HepG2 (cell line): ENCODE measurements around the gene SMURF1. TPM values are rescaled to one million over a fixed set of nuclear protein-coding genes. Genes with fewer than 3 reads are reported as not detected.

Source experiments
- AKAP8 ChIP-seq: sonication (generic); formaldehyde crosslinking; IDR thresholded peaks from 2 replicates; pipeline ENCODE4 v1.5.1; 2020; ENCODE audit warnings: mild to moderate bottlenecking, missing genetic modification reagents
- ATF6 ChIP-seq: sonication (generic); formaldehyde crosslinking; conservative IDR thresholded peaks from 2 replicates; pipeline ENCODE4 v1.4.0; 2020; ENCODE audit warnings: missing genetic modification reagents
- BORCS8-MEF2B ChIP-seq: sonication (generic); formaldehyde crosslinking; IDR thresholded peaks from 2 replicates; pipeline ENCODE4 v1.8.0; 2022; ENCODE audit warnings: mild to moderate bottlenecking, missing genetic modification reagents
- CCAR2 ChIP-seq: fragments of 200-400 bp; formaldehyde crosslinking; optimal IDR thresholded peaks from 2 replicates; pipeline ENCODE3; 2018; ENCODE audit warnings: low read depth, mild to moderate bottlenecking, low read length, moderate library complexity
- FOXC1 ChIP-seq: sonication (generic); formaldehyde crosslinking; IDR thresholded peaks from 2 replicates; pipeline ENCODE4 v1.8.0; 2022; ENCODE audit warnings: mild to moderate bottlenecking, missing genetic modification reagents, borderline replicate concordance
- GABPB1 ChIP-seq: IDR thresholded peaks from 2 replicates; pipeline ENCODE4 v1.6.1; 2016; ENCODE audit warnings: mild to moderate bottlenecking, missing genetic modification reagents, moderate library complexity, missing compliant biosample characterization
- GMEB1 ChIP-seq: sonication (generic); formaldehyde crosslinking; IDR thresholded peaks from 2 replicates; pipeline ENCODE4 v1.5.1; 2020; ENCODE audit warnings: missing genetic modification reagents, mild to moderate bottlenecking, borderline replicate concordance
- KAT2B ChIP-seq: fragments of 150-350 bp; IDR thresholded peaks from 2 replicates; pipeline ENCODE4 v1.6.1; 2014; ENCODE audit warnings: low read depth, low read length, borderline replicate concordance
- KLF13 ChIP-seq: sonication (generic); formaldehyde crosslinking; IDR thresholded peaks from 2 replicates; pipeline ENCODE4 v1.4.0; 2020; ENCODE audit warnings: mild to moderate bottlenecking, missing genetic modification reagents
- MLLT10 ChIP-seq: sonication (generic); formaldehyde crosslinking; IDR thresholded peaks from 2 replicates; pipeline ENCODE4 v1.4.0; 2020; ENCODE audit warnings: missing genetic modification reagents
- PAWR ChIP-seq: sonication (generic); formaldehyde crosslinking; IDR thresholded peaks from 2 replicates; pipeline ENCODE4 v1.4.0; 2020; ENCODE audit warnings: missing genetic modification reagents, mild to moderate bottlenecking, borderline replicate concordance
- PPARG ChIP-seq: conservative IDR thresholded peaks from 2 replicates; pipeline ENCODE4 v1.6.1; 2016; ENCODE audit warnings: missing biosample characterization, missing genetic modification reagents
- SRSF9 ChIP-seq: fragments of 200-400 bp; formaldehyde crosslinking; IDR thresholded peaks from 2 replicates; pipeline ENCODE4 v1.6.1; 2018; ENCODE audit warnings: borderline replicate concordance, mild to moderate bottlenecking, low read depth, low read length; ENCODE audit not compliant: insufficient read depth, poor library complexity, severe bottlenecking
- TEAD2 ChIP-seq: sonication (generic); formaldehyde crosslinking; IDR thresholded peaks from 2 replicates; pipeline ENCODE4 v1.9.0; 2021; ENCODE audit warnings: missing genetic modification reagents
- THYN1 ChIP-seq: sonication (generic); formaldehyde crosslinking; IDR thresholded peaks from 2 replicates; pipeline ENCODE4 v1.8.1; 2023; ENCODE audit warnings: low read depth, mild to moderate bottlenecking, moderate library complexity, missing genetic modification reagents, borderline replicate concordance
- ZFY ChIP-seq: sonication (generic); formaldehyde crosslinking; IDR thresholded peaks from 2 replicates; pipeline ENCODE4 v1.4.0; 2020; ENCODE audit warnings: missing genetic modification reagents
- ZHX1 ChIP-seq: sonication (generic); formaldehyde crosslinking; IDR thresholded peaks from 2 replicates; pipeline ENCODE4 v1.8.1; 2022; ENCODE audit warnings: low read depth, mild to moderate bottlenecking, missing genetic modification reagents
- ZNF367 ChIP-seq: sonication (generic); formaldehyde crosslinking; IDR thresholded peaks from 2 replicates; pipeline ENCODE4 v1.4.0; 2020; ENCODE audit warnings: missing genetic modification reagents, borderline replicate concordance
- ZNF460 ChIP-seq: sonication (generic); formaldehyde crosslinking; IDR thresholded peaks from 2 replicates; pipeline ENCODE4 v1.5.1; 2020; ENCODE audit warnings: missing genetic modification reagents, mild to moderate bottlenecking, borderline replicate concordance
- ZNF546 ChIP-seq: sonication (generic); formaldehyde crosslinking; conservative IDR thresholded peaks from 2 replicates; pipeline ENCODE4 v1.8.1; 2023; ENCODE audit warnings: mild to moderate bottlenecking, missing genetic modification reagents
- ZNF770 ChIP-seq: sonication (generic); formaldehyde crosslinking; IDR thresholded peaks from 2 replicates; pipeline ENCODE4 v1.5.0; 2020; ENCODE audit warnings: mild to moderate bottlenecking, missing genetic modification reagents
- polyA plus RNA-seq, 8 experiments: library from polyadenylated mRNA; depleted of rRNA in 3 of 8; stranded (reverse) in 7 of 8; unstranded in 1 of 8; fragments of >200 nt; fragmentation: Illumina TruSeq in 4 of 8; extraction: Trizol in 4 of 8; gene quantifications; 2 replicates each; pipeline versions ENCODE4 v1.2.1 to v1.2.3, GENCODE V29; 2011 to 2016; ENCODE audit warnings: low read depth in 4 of 8, missing spikeins in 1 of 8, mixed read lengths in 1 of 8; ENCODE audit not compliant: insufficient read depth in 1 of 8
- total RNA-seq, 5 experiments: library from RNA; depleted of rRNA; stranded (reverse); fragments of >200 nt; fragmentation: Illumina TruSeq; extraction: Trizol; gene quantifications; 2 replicates each; pipeline ENCODE4 v1.2.3, GENCODE V29; 2016; ENCODE audit warnings: low read depth in 1 of 5

Gene SMURF1
- total and polyA plus RNA-seq, 2 of the 13 experiments (the other 11 are each of a cell fraction or from before 2014, with no cell fraction given) = 8.3 to 11.1 TPM

- no peak for TF ChIP-seq ZHX1 (CRISPR knock-in tag)
- no peak for TF ChIP-seq MLLT10 (CRISPR knock-in tag)
- peak; percentile 18 for TF ChIP-seq GMEB1 (CRISPR knock-in tag)
- no peak for TF ChIP-seq FOXC1
- no peak for TF ChIP-seq KLF13 (CRISPR knock-in tag)
- TF ChIP-seq SRSF9 = no peak
- TF ChIP-seq ATF6 (CRISPR knock-in tag) = 0 out of 2 replicates have a peak, but pooled peaks have one; percentile 64
- no peak for TF ChIP-seq ZNF367 (CRISPR knock-in tag)
- TF ChIP-seq THYN1 (CRISPR knock-in tag) = no peak
- 0 out of 2 replicates have a peak, but pooled peaks have one; percentile 43 for TF ChIP-seq TEAD2 (CRISPR knock-in tag)
- no peak; the same call in 1 of the 2 replicates for TF ChIP-seq AKAP8 (CRISPR knock-in tag)
- TF ChIP-seq ZFY (CRISPR knock-in tag) = peak; percentile 34; the same call in 1 of the 2 replicates
- peak; percentile 68; the same call in 1 of the 2 replicates for TF ChIP-seq ZNF770 (CRISPR knock-in tag)
- TF ChIP-seq KAT2B = no peak
- TF ChIP-seq ZNF460 (CRISPR knock-in tag) = no peak; the same call in 1 of the 2 replicates
- TF ChIP-seq GABPB1 = peak; percentile 57; the same call in 1 of the 2 replicates
- no peak for TF ChIP-seq PAWR (CRISPR knock-in tag)
- TF ChIP-seq CCAR2 = no peak
- TF ChIP-seq BORCS8-MEF2B (CRISPR knock-in tag) = no peak
- TF ChIP-seq ZNF546 (CRISPR knock-in tag) = no peak
- TF ChIP-seq PPARG = peak; percentile 55; the same call in 1 of the 2 replicates
Observed at GRCh38 chr7:99098824-99099498, 44.9 kb downstream of the SMURF1 start (continued).
